Measurements from ENCODE around the gene JMJD8.
A peak's percentile ranks its signal among the peaks of the same experiment; 100 is the strongest.

JMJD8 gene, protein sequence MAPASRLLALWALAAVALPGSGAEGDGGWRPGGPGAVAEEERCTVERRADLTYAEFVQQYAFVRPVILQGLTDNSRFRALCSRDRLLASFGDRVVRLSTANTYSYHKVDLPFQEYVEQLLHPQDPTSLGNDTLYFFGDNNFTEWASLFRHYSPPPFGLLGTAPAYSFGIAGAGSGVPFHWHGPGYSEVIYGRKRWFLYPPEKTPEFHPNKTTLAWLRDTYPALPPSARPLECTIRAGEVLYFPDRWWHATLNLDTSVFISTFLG

DNA sequence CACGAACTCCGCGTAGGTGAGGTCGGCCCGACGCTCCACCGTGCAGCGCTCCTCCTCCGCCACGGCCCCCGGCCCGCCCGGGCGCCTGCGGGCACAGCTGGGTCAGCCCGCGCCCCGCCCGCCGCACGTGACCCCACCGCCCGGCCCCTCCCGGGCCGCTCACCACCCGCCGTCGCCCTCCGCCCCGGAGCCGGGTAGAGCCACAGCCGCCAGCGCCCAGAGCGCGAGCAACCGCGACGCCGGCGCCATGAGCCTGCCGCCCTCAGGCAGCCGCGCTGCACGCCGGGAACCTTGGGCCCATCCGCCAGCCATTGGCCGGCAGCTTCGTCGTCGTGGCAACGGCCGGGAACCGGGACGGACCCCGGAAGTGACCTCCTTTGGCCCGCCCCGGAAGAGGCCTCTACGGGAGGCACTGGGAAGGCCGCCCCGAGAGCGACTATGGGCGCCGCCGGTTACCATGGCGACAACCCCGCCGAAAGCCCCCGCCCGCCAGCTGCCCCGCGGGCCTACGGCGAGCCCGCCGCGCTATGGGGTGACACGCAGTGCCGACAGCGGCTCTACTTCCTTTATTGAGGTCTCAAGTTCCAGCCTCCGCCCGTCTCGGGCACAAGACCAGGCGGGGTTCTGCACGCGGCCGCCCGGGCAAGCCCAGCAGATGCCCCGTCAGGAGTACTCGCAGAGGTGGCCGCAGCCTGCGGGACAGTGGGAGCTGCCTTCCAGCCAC, at the start of gene JMJD8:
JMJD8 (minus strand) TSS at position 264 of the 724 bp plus-strand sequence; CDS start at position 249, 15 bp downstream.
- DNase-seq, result peak; percentile 94

DNA sequence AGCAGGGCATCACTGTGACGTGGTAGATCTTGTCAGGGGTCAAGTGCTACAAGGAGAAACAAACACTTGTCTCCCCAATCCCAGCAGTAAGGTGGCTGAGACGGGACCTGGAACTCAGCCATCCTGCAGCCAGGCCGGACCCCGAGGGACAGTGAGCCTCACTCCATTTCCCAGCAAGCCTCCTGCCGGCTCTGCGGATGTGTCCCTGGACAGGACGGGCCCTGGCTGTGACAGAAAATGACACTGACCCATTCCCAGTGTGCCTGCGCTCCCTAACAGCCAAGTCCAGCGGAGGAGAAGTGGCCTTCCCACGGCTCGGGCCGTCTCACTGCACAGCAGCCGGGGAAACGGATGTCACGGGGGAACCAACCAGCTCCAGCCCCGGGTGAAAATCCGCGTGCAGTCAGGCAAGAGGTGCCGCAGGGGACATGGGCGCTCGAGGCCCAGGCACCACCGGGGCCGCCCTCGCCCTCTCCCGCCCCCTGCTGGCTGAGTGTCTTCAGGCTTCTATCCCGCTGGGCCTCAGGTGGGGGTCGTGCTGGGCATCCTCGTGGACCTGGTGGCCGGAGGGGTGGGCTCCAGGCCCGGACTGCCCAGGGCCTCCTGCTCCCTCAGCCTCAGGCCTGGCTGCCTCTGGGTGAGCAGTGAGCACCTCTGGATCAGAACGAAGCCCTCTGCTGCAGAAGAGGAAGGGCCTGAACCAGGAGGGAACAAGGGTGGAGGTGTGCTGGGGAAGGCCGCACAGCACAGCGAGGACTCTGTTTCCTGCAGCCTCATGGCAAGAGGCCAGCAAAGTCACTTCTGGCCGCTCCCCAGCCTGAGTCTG, 49.5 kb upstream of the JMJD8 start:
- DNase-seq, result no peak

GRCh38 chr16:732936-733335, 48.8 kb upstream of the JMJD8 start:
- DNase-seq, result no peak

DNA sequence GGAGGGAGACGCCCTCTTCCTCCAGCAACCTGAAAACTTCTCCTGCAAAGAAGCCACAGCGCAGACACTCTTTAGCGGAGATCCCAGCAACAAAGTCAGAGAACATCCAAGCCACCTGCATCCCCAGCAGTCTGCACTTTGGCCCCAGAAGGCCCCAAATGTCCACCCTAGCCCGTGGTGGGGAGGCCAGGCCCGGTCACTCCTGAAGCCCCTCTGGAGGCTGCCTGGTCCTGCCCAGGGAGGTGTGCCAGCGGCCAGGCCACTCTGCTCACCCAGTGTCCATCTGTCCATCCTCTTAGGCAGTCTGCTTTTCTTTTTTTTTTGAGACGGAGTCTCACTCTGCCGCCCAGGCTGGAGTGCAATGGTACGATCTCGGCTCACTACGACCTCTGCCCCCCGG, 48.2 kb upstream of the JMJD8 start:
- no peak for DNase-seq

DNA sequence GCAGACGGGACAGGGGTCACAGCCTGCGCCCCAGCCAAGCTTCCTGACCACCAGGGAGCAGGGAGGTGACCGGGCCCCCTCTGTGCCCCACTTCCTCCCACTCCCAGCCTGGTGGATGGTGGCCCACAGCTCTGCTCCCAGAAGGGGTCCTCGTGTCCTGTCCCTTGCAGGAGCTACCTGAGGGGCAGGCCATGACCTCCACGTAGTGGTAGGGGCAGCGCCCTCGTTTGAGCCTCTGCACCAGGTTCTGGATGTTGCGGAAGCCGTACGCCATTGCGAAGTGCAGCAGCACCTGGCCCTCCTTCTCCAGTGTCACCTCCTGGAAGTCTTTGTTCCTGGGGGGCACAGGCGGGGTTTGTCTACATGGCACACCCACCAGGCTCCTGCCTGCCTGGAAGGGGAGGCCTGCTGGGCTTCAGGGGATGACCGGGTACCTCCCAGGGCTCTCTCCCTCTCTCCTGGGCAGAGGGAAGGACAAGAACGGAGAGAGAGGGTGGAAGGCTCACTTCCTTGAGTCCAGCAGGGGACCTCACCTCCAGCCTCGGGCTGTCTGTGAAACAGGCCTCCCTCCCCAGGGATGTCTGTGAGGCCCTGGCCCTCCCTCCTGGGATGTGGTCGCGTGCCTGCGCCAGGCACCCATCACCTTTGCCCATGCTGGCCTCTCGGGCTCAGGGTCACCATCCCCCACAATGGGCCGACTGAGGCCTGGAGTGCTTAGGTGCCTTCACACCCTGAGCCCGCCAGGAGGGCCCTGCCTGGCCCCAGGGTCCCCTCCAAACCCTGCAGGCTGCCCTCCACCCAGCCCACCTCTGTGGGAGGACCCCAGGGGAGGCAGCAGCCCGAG, 46.8 kb upstream of the JMJD8 start:
- DNase-seq, result no peak

DNA sequence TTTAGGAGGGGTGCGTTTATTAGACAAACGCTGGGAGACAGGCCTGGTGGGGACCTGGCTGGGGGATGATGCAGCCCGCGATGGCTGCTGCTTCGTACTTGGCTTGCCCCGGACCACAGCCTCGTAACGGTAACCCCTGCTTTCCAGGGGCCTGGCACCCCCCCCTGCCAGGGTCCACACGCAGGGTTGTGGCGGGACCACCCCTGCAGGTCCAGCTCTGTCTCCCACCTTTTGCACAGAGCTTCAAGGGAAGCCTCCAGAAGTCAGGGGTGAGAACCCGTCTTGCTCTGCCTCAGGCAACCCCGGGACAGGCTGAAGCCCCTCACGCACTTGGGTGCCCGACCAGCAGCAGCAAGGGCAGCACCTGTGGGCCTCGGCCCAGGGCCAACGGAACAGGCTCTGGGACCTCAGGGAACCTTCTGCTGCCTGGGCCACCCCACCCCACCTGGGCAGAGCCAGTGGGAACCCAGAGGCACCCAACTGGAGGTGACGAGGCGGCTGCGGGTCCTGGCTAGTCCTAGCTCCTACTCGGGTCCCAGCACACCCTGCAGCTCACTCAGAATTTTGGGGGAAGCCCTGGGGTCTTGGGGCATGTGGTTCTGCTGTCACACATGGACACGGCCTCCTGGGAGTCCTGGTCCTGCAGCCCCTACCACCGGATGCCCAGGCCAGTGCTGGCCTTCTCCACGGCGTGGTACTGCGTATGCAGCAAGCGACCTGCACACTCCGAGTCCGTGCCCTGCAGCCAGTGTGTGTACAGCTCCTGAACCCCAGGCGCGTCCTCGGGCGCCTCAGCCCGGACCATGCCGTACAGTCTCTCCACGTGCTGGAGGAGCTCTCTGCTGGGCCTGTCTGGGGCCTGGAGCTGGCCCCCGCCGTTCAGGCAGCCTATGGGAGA, 45.9 kb upstream of the JMJD8 start:
- no peak for DNase-seq

- DNase-seq, result no peak
Observed at GRCh38 chr16:728890-729744, 45.0 kb upstream of the JMJD8 start.

- DNase-seq, result no peak
Observed at GRCh38 chr16:728131-728889, 44.2 kb upstream of the JMJD8 start.

- DNase-seq, result no peak
Observed at GRCh38 chr16:727291-727977, 43.3 kb upstream of the JMJD8 start.

GRCh38 chr16:726438-727290, 42.5 kb upstream of the JMJD8 start, which contains the start of the genes CCDC78 and HAGHL:
Gene CCDC78, minus strand, starts transcription at chr16:726443. Its CDS starts 76 bp downstream, at chr16:726367.
Gene HAGHL, plus strand, starts transcription at chr16:727106. Its CDS starts 404 bp downstream, at chr16:727510.
- peak; percentile 45 for DNase-seq

- DNase-seq, result no peak
Observed at GRCh38 chr16:726188-726437, 42.0 kb upstream of the JMJD8 start.

DNA sequence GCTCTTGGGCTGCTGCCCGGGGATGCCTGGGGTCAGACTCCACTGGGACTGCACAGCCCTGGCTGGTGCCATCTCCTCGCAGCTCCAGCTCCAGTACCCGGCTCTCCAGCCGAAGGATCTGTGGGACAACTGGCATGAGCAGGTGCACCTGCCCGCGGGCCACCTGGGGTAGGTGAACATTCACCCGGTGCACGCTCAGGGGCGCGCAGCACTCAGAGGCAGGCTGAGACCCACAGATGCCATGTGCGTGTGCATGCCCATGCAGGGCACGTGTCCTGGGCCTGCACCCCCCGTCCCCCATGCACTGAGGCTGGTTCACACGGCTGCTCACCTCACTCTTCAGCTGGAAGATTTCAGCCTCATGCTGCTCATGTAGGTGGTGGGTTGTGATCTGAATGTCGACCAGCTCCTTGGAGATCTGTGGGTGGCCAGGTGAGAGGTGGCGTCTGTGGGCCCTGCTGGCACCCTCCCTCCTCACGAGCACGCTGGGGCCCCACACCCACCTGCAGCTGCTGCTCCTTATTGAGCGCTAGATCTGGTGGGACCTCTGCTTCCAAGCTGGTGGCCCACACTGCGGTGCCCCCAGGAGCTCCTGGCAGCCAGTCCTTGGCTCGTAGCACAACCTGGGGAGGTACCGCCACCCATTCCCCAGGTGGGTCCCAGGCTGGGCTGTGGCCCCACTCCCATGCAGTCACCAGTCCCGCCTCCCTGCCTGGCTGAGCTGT, 41.5 kb upstream of the JMJD8 start:
- no peak for DNase-seq

GRCh38 chr16:725041-725376, 40.9 kb upstream of the JMJD8 start:
- no peak for DNase-seq

GRCh38 chr16:724188-725040, 40.3 kb upstream of the JMJD8 start:
- DNase-seq, result no peak

GRCh38 chr16:723695-724094, 39.6 kb upstream of the JMJD8 start:
- DNase-seq, result no peak

- no peak for DNase-seq
Observed at GRCh38 chr16:722835-723633, 38.9 kb upstream of the JMJD8 start.
